Ramos (cell line): Measurements from ENCODE around the gene SIRPB2.

Experiments
- in situ Hi-C: fragments of 300-500 bp; cut with MboI; formaldehyde crosslinking; loops from one replicate; pipeline ENCODE4 v1.14.3; 2022; ENCODE audit warnings: low sequenced_read_pairs; ENCODE audit not compliant: unreplicated experiment

Gene SIRPB2

GRCh38 chr20:1473246-1474220, 17.7 kb downstream of the SIRPB2 start:
- in situ Hi-C loops = no loop called here

GRCh38 chr20:1472556-1473245, 18.5 kb downstream of the SIRPB2 start:
- in situ Hi-C loops = no loop called here

GRCh38 chr20:1471242-1471641, 20.0 kb downstream of the SIRPB2 start:
- in situ Hi-C loops = no loop called here

GRCh38 chr20:1469925-1470571, 21.2 kb downstream of the SIRPB2 start:
- in situ Hi-C loops = no loop called here

- in situ Hi-C loops = no loop called here
Measured at GRCh38 chr20:1469306-1469905, 21.8 kb downstream of the SIRPB2 start.

GRCh38 chr20:1468117-1468624, 23.0 kb downstream of the SIRPB2 start:
- in situ Hi-C loops = no loop called here

GRCh38 chr20:1467355-1468116, 23.7 kb downstream of the SIRPB2 start:
- in situ Hi-C loops = no loop called here

GRCh38 chr20:1467082-1467354, 24.2 kb downstream of the SIRPB2 start:
- in situ Hi-C loops = no loop called here

- in situ Hi-C loops = no loop called here
Measured at GRCh38 chr20:1466211-1467081, 24.8 kb downstream of the SIRPB2 start, which contains the start of gene NSFL1C. Gene NSFL1C (minus strand): TSS chr20:1466849. CDS start chr20:1466824, 25 bp downstream.

- in situ Hi-C loops = no loop called here
Measured at GRCh38 chr20:1465470-1466210, 25.6 kb downstream of the SIRPB2 start.

- in situ Hi-C loops = no loop called here
Measured at GRCh38 chr20:1463971-1464570, 27.1 kb downstream of the SIRPB2 start.

GRCh38 chr20:1462834-1463233, 28.4 kb downstream of the SIRPB2 start:
- in situ Hi-C loops = no loop called here

- in situ Hi-C loops = no loop called here
Measured at GRCh38 chr20:1462001-1462400, 29.2 kb downstream of the SIRPB2 start.

GRCh38 chr20:1460275-1460674, 30.9 kb downstream of the SIRPB2 start:
- in situ Hi-C loops = no loop called here

GRCh38 chr20:1457992-1458391, 33.2 kb downstream of the SIRPB2 start:
- in situ Hi-C loops = no loop called here

- in situ Hi-C loops = no loop called here
Measured at GRCh38 chr20:1456300-1456699, 34.9 kb downstream of the SIRPB2 start.

- in situ Hi-C loops = no loop called here
Measured at GRCh38 chr20:1450926-1451491, 40.2 kb downstream of the SIRPB2 start.
